ENCODE data around the gene SORCS2. TPM values are rescaled to one million over a fixed set of nuclear protein-coding genes. Genes with fewer than 3 reads are reported as not detected.

Gene SORCS2
- polyA plus RNA-seq, 1 donor (not counting 4 experiments of a cell fraction or from before 2014, with no cell fraction given): 0.09 TPM

DNA sequence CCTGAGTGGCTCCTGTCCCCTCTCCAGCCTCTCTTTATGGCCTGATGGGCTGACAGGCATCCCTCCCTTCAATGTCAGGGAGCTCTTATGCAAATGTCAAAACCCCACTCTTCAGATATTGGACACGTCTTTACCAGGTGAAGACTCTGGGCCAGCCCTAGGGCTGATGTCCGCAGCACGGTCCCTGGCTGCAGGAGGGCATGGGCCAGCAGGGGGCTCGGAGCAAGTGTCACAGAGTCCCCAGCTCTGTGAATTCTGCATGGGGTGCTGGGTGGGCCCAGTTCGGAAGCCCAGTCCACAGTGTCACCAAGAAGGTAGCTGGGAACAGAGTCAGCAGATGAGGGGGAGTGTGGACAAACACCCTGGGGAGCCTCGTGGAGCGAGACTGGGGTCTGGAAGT, 282.0 kb downstream of the SORCS2 start:
- Histone ChIP-seq H4K20me1 (ENCODE audit: control insufficient read depth, extremely low read depth, insufficient read depth, low read length) (no peaks in the 10 kb centered on the region), H3K4me2 (ENCODE audit: control insufficient read depth, extremely low read depth, insufficient read depth, low read depth, low read length) (no peak overlapping the region), H3K79me2 (ENCODE audit: control insufficient read depth, insufficient read depth, low read length) (no peaks in the 10 kb centered on the region), H3K27ac (ENCODE audit: control insufficient read depth, insufficient read depth, low read length) (no peak overlapping the region), H2AFZ (ENCODE audit: control insufficient read depth, low read length) (no peak overlapping the region), H3K36me3 (ENCODE audit: control insufficient read depth in 2 of 2, extremely low read depth in 1 of 2, insufficient read depth in 2 of 2, low read length in 2 of 2) (no peaks in the 10 kb centered on the region), H3K4me1 (ENCODE audit: control insufficient read depth, extremely low read depth, insufficient read depth, low read length) (no peaks in the 10 kb centered on the region), H3K9ac (ENCODE audit: control insufficient read depth, extremely low read depth, insufficient read depth, low read length) (no peak overlapping the region), H3K9me1 (ENCODE audit: control insufficient read depth, extremely low read depth, insufficient read depth, low read length) (no peaks in the 10 kb centered on the region), H3K9me3 (ENCODE audit: control insufficient read depth, low read depth, low read length) (no peaks in the 10 kb centered on the region), H3K4me3 (ENCODE audit: control insufficient read depth in 2 of 3, extremely low read depth in 1 of 3, insufficient read depth in 2 of 3, low read depth in 1 of 3, low read length in 3 of 3) (no peak overlapping the region), H3K27me3 (ENCODE audit: control insufficient read depth, extremely low read depth, insufficient read depth, low read length) (peaks cover 5% of the 10 kb centered on the region)
- FAIRE-seq: no peak
- dilution Hi-C loops (cut with MboI; ENCODE audit: extremely low pct_ligation_motif_present, low sequenced_read_pairs): no loop called here
- no peak for DNase-seq (ENCODE audit: low read depth, low spot score)
- no peak for TF ChIP-seq EZH2 (IDR thresholded peaks at IDR 0.05; ENCODE audit: low read length)

GRCh38 chr4:7475207-7475606, 282.9 kb downstream of the SORCS2 start:
- Histone ChIP-seq H3K27me3 (ENCODE audit: control insufficient read depth, extremely low read depth, insufficient read depth, low read length) (peaks cover 5% of the 10 kb centered on the region), H3K4me3 (ENCODE audit: control insufficient read depth in 2 of 3, extremely low read depth in 1 of 3, insufficient read depth in 2 of 3, low read depth in 1 of 3, low read length in 3 of 3) (no peak overlapping the region), H3K79me2 (ENCODE audit: control insufficient read depth, insufficient read depth, low read length) (no peaks in the 10 kb centered on the region), H4K20me1 (ENCODE audit: control insufficient read depth, extremely low read depth, insufficient read depth, low read length) (no peaks in the 10 kb centered on the region), H3K9ac (ENCODE audit: control insufficient read depth, extremely low read depth, insufficient read depth, low read length) (no peak overlapping the region), H3K4me1 (ENCODE audit: control insufficient read depth, extremely low read depth, insufficient read depth, low read length) (no peaks in the 10 kb centered on the region), H3K36me3 (ENCODE audit: control insufficient read depth in 2 of 2, extremely low read depth in 1 of 2, insufficient read depth in 2 of 2, low read length in 2 of 2) (no peaks in the 10 kb centered on the region), H3K9me1 (ENCODE audit: control insufficient read depth, extremely low read depth, insufficient read depth, low read length) (no peaks in the 10 kb centered on the region), H3K9me3 (ENCODE audit: control insufficient read depth, low read depth, low read length) (no peaks in the 10 kb centered on the region), H3K27ac (ENCODE audit: control insufficient read depth, insufficient read depth, low read length) (no peak overlapping the region), H3K4me2 (ENCODE audit: control insufficient read depth, extremely low read depth, insufficient read depth, low read depth, low read length) (no peak overlapping the region), H2AFZ (ENCODE audit: control insufficient read depth, low read length) (no peak overlapping the region)
- no peak for DNase-seq (ENCODE audit: low read depth, low spot score)
- FAIRE-seq: no peak
- no peak for TF ChIP-seq EZH2 (IDR thresholded peaks at IDR 0.05; ENCODE audit: low read length)
- no peak for TF ChIP-seq CTCF (optimal IDR thresholded peaks at IDR 0.05 in 1 of 3, IDR thresholded peaks at IDR 0.05 in 1 of 3, conservative IDR thresholded peaks at IDR 0.05 in 1 of 3; ENCODE audit: extremely low read depth in 1 of 3, insufficient read depth in 2 of 3, low read length in 3 of 3)
- dilution Hi-C loops (cut with MboI; ENCODE audit: extremely low pct_ligation_motif_present, low sequenced_read_pairs): no loop called here

DNA sequence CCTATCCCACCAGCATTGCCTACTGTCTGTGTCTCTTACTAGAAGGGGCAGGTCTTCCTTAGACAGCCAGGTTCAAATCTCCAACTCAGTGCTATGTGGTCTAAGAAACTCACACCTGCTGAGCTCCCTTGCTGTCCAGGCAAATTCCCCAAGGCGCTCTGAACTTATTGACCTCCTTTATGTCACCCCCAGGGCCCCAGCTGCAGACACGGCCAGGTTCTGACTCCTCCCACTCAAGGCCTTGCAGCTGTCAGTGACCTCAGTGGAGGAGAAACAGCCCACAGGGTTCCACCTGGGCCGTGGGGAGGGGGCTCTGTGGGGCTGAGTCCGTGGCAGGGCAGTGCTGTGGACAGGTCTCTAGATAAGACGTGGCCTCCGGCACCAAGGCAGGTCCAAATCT, 284.5 kb downstream of the SORCS2 start:
- DNase-seq (ENCODE audit: low read depth, low spot score) (no peak), FAIRE-seq (no peak)
- Histone ChIP-seq H3K4me2 (ENCODE audit: control insufficient read depth, extremely low read depth, insufficient read depth, low read depth, low read length) (no peak overlapping the region), H3K27ac (ENCODE audit: control insufficient read depth, insufficient read depth, low read length) (no peak overlapping the region), H3K27me3 (ENCODE audit: control insufficient read depth, extremely low read depth, insufficient read depth, low read length) (peaks cover 5% of the 10 kb centered on the region), H3K36me3 (ENCODE audit: control insufficient read depth in 2 of 2, extremely low read depth in 1 of 2, insufficient read depth in 2 of 2, low read length in 2 of 2) (no peaks in the 10 kb centered on the region), H3K9ac (ENCODE audit: control insufficient read depth, extremely low read depth, insufficient read depth, low read length) (no peak overlapping the region), H2AFZ (ENCODE audit: control insufficient read depth, low read length) (no peak overlapping the region), H4K20me1 (ENCODE audit: control insufficient read depth, extremely low read depth, insufficient read depth, low read length) (no peaks in the 10 kb centered on the region), H3K9me1 (ENCODE audit: control insufficient read depth, extremely low read depth, insufficient read depth, low read length) (no peaks in the 10 kb centered on the region), H3K4me3 (ENCODE audit: control insufficient read depth in 2 of 3, extremely low read depth in 1 of 3, insufficient read depth in 2 of 3, low read depth in 1 of 3, low read length in 3 of 3) (no peak overlapping the region), H3K4me1 (ENCODE audit: control insufficient read depth, extremely low read depth, insufficient read depth, low read length) (no peaks in the 10 kb centered on the region), H3K79me2 (ENCODE audit: control insufficient read depth, insufficient read depth, low read length) (no peaks in the 10 kb centered on the region), H3K9me3 (ENCODE audit: control insufficient read depth, low read depth, low read length) (no peaks in the 10 kb centered on the region)
- dilution Hi-C loops (cut with MboI; ENCODE audit: extremely low pct_ligation_motif_present, low sequenced_read_pairs): no loop called here
- TF ChIP-seq EZH2 (IDR thresholded peaks at IDR 0.05; ENCODE audit: low read length): no peak
- TF ChIP-seq CTCF (optimal IDR thresholded peaks at IDR 0.05 in 1 of 3, IDR thresholded peaks at IDR 0.05 in 1 of 3, conservative IDR thresholded peaks at IDR 0.05 in 1 of 3; ENCODE audit: extremely low read depth in 1 of 3, insufficient read depth in 2 of 3, low read length in 3 of 3): no peak

Measured in keratinocyte (primary cell).